OCI-LY1 (cell line): ENCODE results near the gene FBLN2.

Experiments used
- H2AFZ ChIP-seq: fragments of 200-600 bp; sonication (generic), shearing (Covaris generic); 2 replicates; pipeline ENCODE4 v1.6.0; 2014; ENCODE audit warnings: antibody characterized with exemption, mild to moderate bottlenecking, low read length
- H3F3A ChIP-seq: fragments of 200-600 bp; sonication (generic), shearing (Covaris generic); 2 replicates; pipeline ENCODE4 v1.6.0; 2014; ENCODE audit warnings: mild to moderate bottlenecking, antibody characterized with exemption, low read length, moderate library complexity; ENCODE audit not compliant: insufficient read depth
- H3K27ac ChIP-seq: fragments of 200-600 bp; sonication (generic); 2 replicates; pipeline ENCODE4 v1.5.1; 2014; ENCODE audit warnings: low read length, mixed run types, mild to moderate bottlenecking, low read depth; ENCODE audit not compliant: poor library complexity, severe bottlenecking
- H3K27me3 ChIP-seq: fragments of 200-600 bp; sonication (generic); 2 replicates; pipeline ENCODE4 v1.6.0; 2014; ENCODE audit warnings: antibody characterized with exemption, mild to moderate bottlenecking, low read length, moderate library complexity; ENCODE audit not compliant: insufficient read depth
- H3K36me3 ChIP-seq: fragments of 200-600 bp; sonication (generic); 2 replicates; pipeline ENCODE4 v1.6.1; 2014; ENCODE audit warnings: mild to moderate bottlenecking, antibody characterized with exemption, low read length, moderate library complexity, mixed read lengths; ENCODE audit not compliant: insufficient read depth
- H3K4me1 ChIP-seq: fragments of 200-600 bp; sonication (generic); 2 replicates; pipeline ENCODE4 v1.5.1; 2014; ENCODE audit warnings: mild to moderate bottlenecking, low read length, moderate library complexity; ENCODE audit not compliant: insufficient read depth, severe bottlenecking
- H3K4me2 ChIP-seq: fragments of 200-600 bp; sonication (generic), shearing (Covaris generic); 2 replicates; pipeline ENCODE4 v1.6.1; 2014; ENCODE audit warnings: low read length
- H3K4me3 ChIP-seq: fragments of 200-600 bp; sonication (generic); 2 replicates; pipeline ENCODE4 v1.5.1; 2014; ENCODE audit warnings: low read length, low read depth, mild to moderate bottlenecking, mixed read lengths; ENCODE audit not compliant: poor library complexity, severe bottlenecking
- H3K79me2 ChIP-seq: fragments of 200-600 bp; shearing (Covaris generic); 2 replicates; pipeline ENCODE4 v1.6.1; 2016; ENCODE audit warnings: mixed run types, low read length, mixed read lengths; ENCODE audit not compliant: insufficient read depth
- H3K9ac ChIP-seq: fragments of 200-600 bp; sonication (generic), shearing (Covaris generic); 2 replicates; pipeline ENCODE4 v1.6.1; 2014; ENCODE audit warnings: mild to moderate bottlenecking, low read length, mixed read lengths
- H3K9me2 ChIP-seq: fragments of 200-600 bp; sonication (generic), shearing (Covaris generic); 2 replicates; pipeline ENCODE4 v1.6.1; 2014; ENCODE audit warnings: low read depth, mild to moderate bottlenecking, low read length, mixed read lengths
- H3K9me3 ChIP-seq: fragments of 200-600 bp; shearing (Covaris generic); 2 replicates; pipeline ENCODE4 v1.6.1; 2014; ENCODE audit warnings: low read length, mixed read lengths
- H4K20me1 ChIP-seq: fragments of 200-600 bp; sonication (generic), shearing (Covaris generic); 2 replicates; pipeline ENCODE4 v1.6.0; 2016; ENCODE audit warnings: mild to moderate bottlenecking, low read length; ENCODE audit not compliant: insufficient read depth
- CTCF ChIP-seq: fragments of 200-600 bp; sonication (generic), shearing (Covaris generic); IDR thresholded peaks from 2 replicates; pipeline ENCODE4 v1.5.1; 2017; ENCODE audit warnings: mild to moderate bottlenecking, antibody characterized with exemption, low read length, moderate library complexity, mixed read lengths
- EZH2 ChIP-seq: fragments of 200-600 bp; sonication (generic), shearing (Covaris generic); IDR thresholded peaks from 2 replicates; pipeline ENCODE4 v1.8.0; 2017; ENCODE audit warnings: borderline replicate concordance, mixed run types, mild to moderate bottlenecking, antibody characterized with exemption, low read length, moderate library complexity, mixed read lengths

The FBLN2 gene

DNA sequence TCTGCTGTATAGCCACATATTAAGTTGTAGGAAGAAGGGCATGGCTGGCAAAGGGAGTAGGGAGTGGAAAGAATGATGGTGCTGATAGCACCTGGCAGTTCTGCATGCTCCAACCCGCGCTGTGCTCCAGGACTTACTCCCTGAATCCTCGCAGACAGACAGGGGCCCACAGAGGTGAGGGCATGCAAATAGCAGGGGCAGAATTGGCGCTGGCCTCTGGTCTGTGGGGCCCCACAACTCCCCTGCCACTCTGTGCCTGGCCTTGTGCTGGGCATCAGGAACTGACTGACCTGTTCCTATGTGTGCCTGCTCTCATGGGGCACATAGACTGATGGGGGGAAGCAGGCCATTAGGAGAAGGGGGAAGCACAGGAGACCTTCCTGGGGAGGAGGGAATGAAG lies 47.9 kb upstream of the FBLN2 start:
- Histone ChIP-seq H3K36me3 (no peaks in the 10 kb centered on the region), H3K4me2 (no peak overlapping the region), H3K4me1 (no peaks in the 10 kb centered on the region), H3K4me3 (no peak overlapping the region), H2AFZ (no peak overlapping the region), H3K9me3 (no peaks in the 10 kb centered on the region), H3K79me2 (no peaks in the 10 kb centered on the region), H3F3A (no peaks in the 10 kb centered on the region), H4K20me1 (no peaks in the 10 kb centered on the region), H3K9ac (no peak overlapping the region), H3K27me3 (no peaks in the 10 kb centered on the region), H3K27ac (no peak overlapping the region), H3K9me2 (no peaks in the 10 kb centered on the region)
- TF ChIP-seq CTCF = no peak
- no peak for TF ChIP-seq EZH2

DNA sequence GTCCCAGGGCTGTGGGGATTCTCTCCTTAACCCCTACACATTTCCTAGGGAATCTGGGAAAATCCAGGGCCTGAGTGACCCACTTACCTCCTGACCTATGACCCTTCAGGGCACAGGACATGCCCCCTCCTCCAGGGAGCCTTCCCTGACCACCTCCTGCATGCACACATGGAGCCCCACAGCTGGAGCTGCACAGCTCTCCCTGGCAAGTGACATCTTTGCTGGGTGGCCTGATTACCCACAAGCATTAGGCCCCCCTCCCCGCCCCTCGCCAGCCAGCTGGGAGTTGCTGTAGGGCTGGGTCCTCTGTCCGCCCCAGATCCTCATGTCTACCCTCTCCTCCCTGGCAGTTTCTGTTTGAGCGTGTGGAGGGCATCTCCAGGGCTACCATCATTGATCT lies 47.4 kb upstream of the FBLN2 start:
- Histone ChIP-seq H4K20me1 (no peaks in the 10 kb centered on the region), H3K9ac (no peak overlapping the region), H3K4me2 (no peak overlapping the region), H3K9me2 (no peaks in the 10 kb centered on the region), H2AFZ (no peak overlapping the region), H3F3A (no peaks in the 10 kb centered on the region), H3K79me2 (no peaks in the 10 kb centered on the region), H3K27ac (no peak overlapping the region), H3K36me3 (no peaks in the 10 kb centered on the region), H3K9me3 (no peaks in the 10 kb centered on the region), H3K27me3 (no peaks in the 10 kb centered on the region), H3K4me3 (no peak overlapping the region), H3K4me1 (no peaks in the 10 kb centered on the region)
- no peak for TF ChIP-seq EZH2
- no peak for TF ChIP-seq CTCF

DNA sequence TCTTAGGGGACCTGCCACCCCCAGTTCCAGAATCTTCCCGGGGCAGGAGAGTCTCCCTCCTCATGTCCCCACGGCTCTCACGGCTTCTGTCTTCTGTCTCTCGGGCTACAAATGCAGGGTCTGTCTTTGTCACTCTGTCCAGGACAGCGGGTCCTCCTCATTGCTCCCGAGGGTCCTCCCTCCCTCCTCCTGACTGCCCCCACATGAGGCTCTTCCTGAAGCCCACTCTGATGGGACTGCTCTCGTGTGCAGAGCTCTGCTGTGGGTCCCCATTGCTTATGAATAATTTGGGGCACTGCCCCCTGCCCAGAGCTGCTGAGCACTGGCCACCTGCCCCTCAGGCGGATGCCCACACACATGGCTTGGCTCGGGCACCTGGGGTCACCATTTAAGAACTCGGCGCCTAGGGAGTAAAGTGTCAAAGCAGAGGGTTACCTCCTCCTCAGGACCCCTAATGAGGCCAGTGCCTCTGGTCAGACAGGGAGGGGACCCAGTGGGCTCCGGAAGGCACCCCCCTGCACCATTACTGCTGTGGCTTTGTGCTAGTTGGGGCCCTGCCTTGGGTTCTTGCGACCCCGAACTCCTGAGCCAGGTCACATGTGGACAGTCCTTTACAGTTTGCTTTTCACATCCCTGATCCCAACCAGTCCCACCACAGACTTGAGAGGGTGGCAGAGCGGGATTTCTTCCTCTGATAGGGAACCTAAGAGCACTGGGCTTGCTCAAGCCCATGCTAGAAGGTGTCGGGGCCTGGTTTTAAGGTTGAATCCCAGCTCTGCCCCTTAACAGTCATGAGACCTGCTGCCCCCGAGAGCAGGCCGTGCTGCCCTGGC lies 46.8 kb upstream of the FBLN2 start:
- Histone ChIP-seq H3K9me3 (no peaks in the 10 kb centered on the region), H3K4me1 (no peaks in the 10 kb centered on the region), H3K9ac (no peak overlapping the region), H3K27ac (no peak overlapping the region), H3K27me3 (no peaks in the 10 kb centered on the region), H2AFZ (no peak overlapping the region), H3K4me3 (no peak overlapping the region), H3K4me2 (no peak overlapping the region), H3K36me3 (no peaks in the 10 kb centered on the region), H3F3A (no peaks in the 10 kb centered on the region), H3K9me2 (no peaks in the 10 kb centered on the region), H3K79me2 (no peaks in the 10 kb centered on the region), H4K20me1 (no peaks in the 10 kb centered on the region)
- TF ChIP-seq EZH2 (no peak), CTCF (no peak)
